ENCODE data around the gene OR10D3. TPM values are rescaled to one million over a fixed set of nuclear protein-coding genes. Genes with fewer than 3 reads are reported as not detected.

The OR10D3 gene
- total RNA-seq, 1 donor from 2014 or later = not detected

DNA sequence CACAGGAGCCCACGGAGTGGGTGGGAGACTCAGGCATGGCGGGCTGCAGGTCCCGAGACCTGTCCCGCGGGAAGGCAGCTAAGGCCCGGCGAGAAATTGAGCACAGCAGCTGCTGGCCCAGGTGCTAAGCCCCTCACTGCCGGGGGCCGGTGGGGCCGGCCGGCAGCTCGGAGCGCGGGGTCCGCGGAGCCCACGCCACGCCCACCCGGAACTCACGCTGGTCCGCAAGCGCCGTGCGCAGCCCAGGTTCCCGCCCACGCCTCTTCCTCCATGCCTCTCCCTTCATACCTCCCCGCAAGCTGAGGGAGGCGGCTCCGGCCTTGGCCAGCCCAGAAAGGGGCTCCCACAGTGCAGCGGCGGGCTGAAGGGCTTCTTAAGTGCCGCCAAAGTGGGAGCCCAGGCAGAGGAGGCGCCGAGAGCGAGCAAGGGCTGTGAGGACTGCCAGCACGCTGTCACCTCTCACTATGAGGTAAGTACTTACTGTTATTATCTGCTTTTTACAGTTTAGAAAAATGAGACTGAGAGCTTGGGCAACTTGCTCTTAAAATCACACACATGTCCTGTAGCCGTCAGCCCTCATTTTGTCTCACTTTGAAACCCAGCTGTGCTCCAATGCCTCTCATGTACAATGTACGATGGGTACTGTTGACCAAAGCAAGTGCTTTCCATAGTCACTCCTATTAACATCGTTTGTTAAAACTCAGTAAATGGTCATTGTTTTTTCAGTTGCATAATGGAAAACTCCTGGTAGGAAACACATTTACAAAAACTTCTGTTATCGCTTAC is 12.2 kb upstream of the OR10D3 start:
- intact Hi-C loops (cut with DNase I) = no loop called here
- Histone ChIP-seq H3K36me3 (no peaks in the 10 kb centered on the region), H3K9me3 (no peaks in the 10 kb centered on the region), H3K27me3 (no peaks in the 10 kb centered on the region), H3K4me3 (no peak overlapping the region), H3K27ac (no peak overlapping the region), H3K4me1 (no peaks in the 10 kb centered on the region)
- TF ChIP-seq, protein P1, sequence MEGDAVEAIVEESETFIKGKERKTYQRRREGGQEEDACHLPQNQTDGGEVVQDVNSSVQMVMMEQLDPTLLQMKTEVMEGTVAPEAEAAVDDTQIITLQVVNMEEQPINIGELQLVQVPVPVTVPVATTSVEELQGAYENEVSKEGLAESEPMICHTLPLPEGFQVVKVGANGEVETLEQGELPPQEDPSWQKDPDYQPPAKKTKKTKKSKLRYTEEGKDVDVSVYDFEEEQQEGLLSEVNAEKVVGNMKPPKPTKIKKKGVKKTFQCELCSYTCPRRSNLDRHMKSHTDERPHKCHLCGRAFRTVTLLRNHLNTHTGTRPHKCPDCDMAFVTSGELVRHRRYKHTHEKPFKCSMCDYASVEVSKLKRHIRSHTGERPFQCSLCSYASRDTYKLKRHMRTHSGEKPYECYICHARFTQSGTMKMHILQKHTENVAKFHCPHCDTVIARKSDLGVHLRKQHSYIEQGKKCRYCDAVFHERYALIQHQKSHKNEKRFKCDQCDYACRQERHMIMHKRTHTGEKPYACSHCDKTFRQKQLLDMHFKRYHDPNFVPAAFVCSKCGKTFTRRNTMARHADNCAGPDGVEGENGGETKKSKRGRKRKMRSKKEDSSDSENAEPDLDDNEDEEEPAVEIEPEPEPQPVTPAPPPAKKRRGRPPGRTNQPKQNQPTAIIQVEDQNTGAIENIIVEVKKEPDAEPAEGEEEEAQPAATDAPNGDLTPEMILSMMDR (IDR thresholded peaks at IDR 0.05) = no peak
- TF ChIP-seq POLR2A (IDR thresholded peaks at IDR 0.05) (no peak), POLR2AphosphoS5 (IDR thresholded peaks at IDR 0.05; ENCODE audit: insufficient read depth in 1 of 2, low read depth in 1 of 2) (no peak)
- no peak for DNase-seq (ENCODE audit: extremely low spot score in 2 of 2)

DNA sequence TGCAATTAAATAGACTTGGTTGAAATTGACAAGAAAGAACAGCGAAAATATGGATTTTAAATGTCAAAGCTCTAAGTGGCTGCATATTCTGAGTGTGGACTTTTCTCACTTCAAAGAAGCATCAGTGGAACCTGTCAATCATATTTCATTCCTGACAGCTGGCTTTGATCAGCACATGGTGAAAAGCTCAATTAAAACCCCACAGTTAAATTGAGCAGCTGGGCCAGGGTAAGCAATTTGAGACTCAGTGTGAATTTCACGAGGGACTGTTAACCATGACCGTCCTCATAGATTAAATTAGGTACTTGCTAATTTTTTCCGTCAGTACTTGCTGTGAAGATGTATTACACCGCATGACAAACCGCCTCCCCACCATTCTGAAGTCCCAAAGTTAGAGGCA is 11.0 kb upstream of the OR10D3 start:
- Histone ChIP-seq H3K4me3 (no peak overlapping the region), H3K36me3 (no peaks in the 10 kb centered on the region), H3K4me1 (no peaks in the 10 kb centered on the region), H3K27me3 (no peaks in the 10 kb centered on the region), H3K27ac (no peak overlapping the region), H3K9me3 (no peaks in the 10 kb centered on the region)
- TF ChIP-seq POLR2A (IDR thresholded peaks at IDR 0.05) = no peak
- no peak for TF ChIP-seq POLR2AphosphoS5 (IDR thresholded peaks at IDR 0.05; ENCODE audit: insufficient read depth in 1 of 2, low read depth in 1 of 2)
- TF ChIP-seq, protein P1 (IDR thresholded peaks at IDR 0.05) = no peak
- DNase-seq (ENCODE audit: extremely low spot score in 2 of 2) = no peak
- intact Hi-C loops (cut with DNase I) = no loop called here

DNA sequence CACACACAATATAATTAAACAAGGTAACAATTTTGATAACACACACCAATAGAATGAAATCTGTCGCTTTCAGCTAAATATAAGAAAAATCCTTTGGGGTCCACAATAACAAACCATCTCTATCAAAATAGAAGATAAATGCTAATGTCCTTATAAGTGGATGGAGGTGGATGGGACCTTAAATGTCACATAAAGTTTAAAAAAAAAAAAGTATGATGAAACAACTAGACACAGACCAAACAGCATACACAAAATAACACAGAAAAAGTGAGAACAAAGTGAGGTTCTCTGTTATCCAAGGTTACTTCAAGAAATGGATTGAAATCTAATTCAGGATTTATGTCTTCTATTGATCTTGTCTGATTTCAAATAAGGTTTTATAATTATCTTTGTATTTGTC is 10.5 kb upstream of the OR10D3 start:
- intact Hi-C loops (cut with DNase I) = no loop called here
- Histone ChIP-seq H3K9me3 (no peaks in the 10 kb centered on the region), H3K27me3 (no peaks in the 10 kb centered on the region), H3K36me3 (no peaks in the 10 kb centered on the region), H3K4me3 (no peak overlapping the region), H3K4me1 (no peaks in the 10 kb centered on the region), H3K27ac (no peak overlapping the region)
- TF ChIP-seq POLR2AphosphoS5 (IDR thresholded peaks at IDR 0.05; ENCODE audit: insufficient read depth in 1 of 2, low read depth in 1 of 2) (no peak), POLR2A (IDR thresholded peaks at IDR 0.05) (no peak)
- TF ChIP-seq, protein P1 (IDR thresholded peaks at IDR 0.05) = no peak
- DNase-seq (ENCODE audit: extremely low spot score in 2 of 2) = no peak

DNA sequence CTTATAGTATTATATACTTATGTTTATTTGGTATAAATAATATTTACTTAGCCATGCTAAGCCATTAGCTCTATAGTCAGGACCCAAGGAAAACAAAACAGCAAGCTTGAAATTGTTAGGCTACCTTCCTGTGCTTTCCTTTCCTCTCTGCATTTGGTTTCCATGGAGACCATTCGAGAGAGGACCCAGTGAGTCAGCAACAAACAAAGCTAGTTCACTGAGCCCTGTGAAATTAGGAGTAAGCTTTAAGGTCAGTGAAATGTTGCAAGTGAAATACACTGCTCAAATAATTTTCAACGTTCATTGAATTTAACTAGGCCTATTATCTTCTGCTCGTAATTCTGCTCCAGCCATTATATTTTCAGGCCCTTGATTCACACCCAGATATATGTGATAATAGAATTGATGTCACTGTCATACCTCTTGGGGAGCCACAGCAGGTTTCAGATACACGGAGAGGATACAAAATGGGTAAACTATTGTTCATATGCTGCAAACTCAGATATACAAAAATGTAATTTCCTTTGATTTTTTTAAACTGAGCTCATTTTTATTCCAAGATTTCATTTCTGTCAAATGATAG is 9.1 kb upstream of the OR10D3 start:
- no peaks in the 10 kb centered on the region for H3K4me1 ChIP-seq
- H3K36me3 ChIP-seq = no peaks in the 10 kb centered on the region
- DNase-seq (ENCODE audit: extremely low spot score in 2 of 2) = no peak
- no peaks in the 10 kb centered on the region for H3K9me3 ChIP-seq
- no peaks in the 10 kb centered on the region for H3K27me3 ChIP-seq
- H3K27ac ChIP-seq = no peak overlapping the region
- intact Hi-C loops (cut with DNase I) = no loop called here
- H3K4me3 ChIP-seq = no peak overlapping the region
- TF ChIP-seq, protein P1 (IDR thresholded peaks at IDR 0.05) = no peak
- TF ChIP-seq POLR2AphosphoS5 (IDR thresholded peaks at IDR 0.05; ENCODE audit: insufficient read depth in 1 of 2, low read depth in 1 of 2) (no peak), POLR2A (IDR thresholded peaks at IDR 0.05) (no peak)

Data from vagina (tissue), 2 donors.